A549 (cell line): ENCODE measurements around the gene R3HDM2. TPM values are rescaled to one million over a fixed set of nuclear protein-coding genes. Genes with fewer than 3 reads are reported as not detected.
"Not testable (repeated sequence)": the region's sequence is repeated elsewhere in the genome, so short reads cannot be mapped to it uniquely, and the experiment has no call there.

Experiments used
- ATAC-seq, 2 experiments: fragments of 200-7000 bp in 1 of 2; fragments of >200 bp in 1 of 2; cut with Nextera tagmentation in 1 of 2; cut with Tn5 transposase in 1 of 2; 3 replicates each; pipeline versions ENCODE4 v1.8.0 to v1.9.1; 2018 to 2020; ENCODE audit warnings: mild to moderate bottlenecking in 1 of 2, moderate library complexity in 1 of 2
- CTCF ChIA-PET: fragments of 300-600 bp; sonication (Branson Sonifier 250); formaldehyde crosslinking; extraction: SDS; loops from one replicate; lab custom pipeline; 2021; ENCODE audit warnings: antibody characterized with exemption, inconsistent platforms; lab: Yijun Ruan, JAX
- POLR2A ChIA-PET: fragments of 350-600 bp; formaldehyde crosslinking; extraction: SDS; loops from one replicate; lab custom pipeline; 2021; ENCODE audit warnings: antibody characterized with exemption, inconsistent platforms; lab: Yijun Ruan, JAX
- DNase-seq, 2 experiments: peaks; one replicate each; pipeline versions ENCODE4 v3.0.0 to v3.0.0-alpha.2; 2011 to 2016; ENCODE audit warnings: low read depth in 1 of 2, low spot score in 1 of 2
- FAIRE-seq: peaks from 2 replicates; lab custom pipeline; 2011; peaks lifted over from hg19 to GRCh38; lab: Jason Lieb, UNC
- H3K27ac ChIP-seq, 2 experiments: fragments of >200 bp; sonication (Bioruptor Twin); formaldehyde crosslinking; 3 replicates each; pipeline ENCODE4 v1.5.1; 2016 to 2017
- H3K4me1 ChIP-seq: fragments of >200 bp; sonication (Bioruptor Twin); formaldehyde crosslinking; 3 replicates; pipeline ENCODE4 v1.6.1; 2016
- H3K4me2 ChIP-seq: fragments of >200 bp; sonication (Bioruptor Twin); formaldehyde crosslinking; 3 replicates; pipeline ENCODE4 v1.6.1; 2016
- H3K4me3 ChIP-seq: fragments of >200 bp; sonication (Bioruptor Twin); formaldehyde crosslinking; 3 replicates; pipeline ENCODE4 v1.5.1; 2016
- H3K9me3 ChIP-seq: fragments of >200 bp; sonication (Bioruptor Twin); formaldehyde crosslinking; 3 replicates; pipeline ENCODE4 v1.6.1; 2016
- CHD4 ChIP-seq: fragments of 200-600 bp; sonication (generic); IDR thresholded peaks from 2 replicates; pipeline ENCODE4 v1.6.1; 2016; ENCODE audit warnings: antibody characterized with exemption, mild to moderate bottlenecking, borderline replicate concordance
- EHF ChIP-seq: fragments of 250-450 bp; sonication (Bioruptor Pico); IDR thresholded peaks from 2 replicates; pipeline ENCODE4 v1.5.0; 2020; ENCODE audit warnings: mild to moderate bottlenecking
- ESRRA ChIP-seq: fragments of 150-350 bp; IDR thresholded peaks from 2 replicates; pipeline ENCODE4 v1.6.1; 2014; ENCODE audit warnings: mild to moderate bottlenecking, low read length, borderline replicate concordance
- GATA3 ChIP-seq: IDR thresholded peaks from 2 replicates; pipeline ENCODE4 v1.6.1; 2012; ENCODE audit warnings: borderline replicate concordance
- HOXB13 ChIP-seq: fragments of 250-450 bp; sonication (Bioruptor Pico); IDR thresholded peaks from 2 replicates; pipeline ENCODE4 v1.5.0; 2020; ENCODE audit warnings: low read depth, mild to moderate bottlenecking, moderate library complexity
- HOXB5 ChIP-seq: fragments of 250-450 bp; sonication (Bioruptor Pico); IDR thresholded peaks from 2 replicates; pipeline ENCODE4 v1.5.0; 2020; ENCODE audit warnings: mild to moderate bottlenecking, moderate library complexity
- MAZ ChIP-seq: fragments of 150-350 bp; IDR thresholded peaks from 2 replicates; pipeline ENCODE4 v1.6.1; 2014; ENCODE audit warnings: antibody characterized with exemption, low read depth, low read length, borderline replicate concordance
- NFE2L2 ChIP-seq: fragments of 150-350 bp; conservative IDR thresholded peaks from 2 replicates; pipeline ENCODE4 v1.6.1; 2014; ENCODE audit warnings: low read length
- NPAS2 ChIP-seq: fragments of 250-450 bp; sonication (Bioruptor Pico); IDR thresholded peaks from 2 replicates; pipeline ENCODE4 v1.8.0; 2022; ENCODE audit warnings: mild to moderate bottlenecking, moderate library complexity, borderline replicate concordance
- PHF8 ChIP-seq: fragments of 200-600 bp; sonication (generic); IDR thresholded peaks from 2 replicates; pipeline ENCODE4 v1.6.1; 2016; ENCODE audit warnings: low read depth, mild to moderate bottlenecking, antibody characterized with exemption, moderate library complexity, borderline replicate concordance
- POLR2A ChIP-seq: IDR thresholded peaks from 2 replicates; pipeline ENCODE4 v1.6.1; 2012; ENCODE audit warnings: mild to moderate bottlenecking, low read length
- POLR2AphosphoS2 ChIP-seq: conservative IDR thresholded peaks from 2 replicates; pipeline ENCODE4 v1.6.1; 2012; ENCODE audit warnings: low read length, improper control_type of control experiment, inconsistent platforms
- RAD21 ChIP-seq, 2 experiments: fragments of >200 bp in 1 of 2; sonication (Bioruptor Twin) in 1 of 2; formaldehyde crosslinking in 1 of 2; IDR thresholded peaks in 1 of 2; conservative IDR thresholded peaks in 1 of 2; 2 replicates in 1 of 2; 3 replicates in 1 of 2; pipeline ENCODE4 v1.6.1; 2012 to 2018; ENCODE audit warnings: inconsistent platforms in 1 of 2
- TFCP2L1 ChIP-seq: fragments of 250-450 bp; sonication (Bioruptor Pico); IDR thresholded peaks from 2 replicates; pipeline ENCODE4 v1.5.0; 2021; ENCODE audit warnings: mild to moderate bottlenecking
- ZC3H11A ChIP-seq: fragments of 450-650 bp; IDR thresholded peaks from 2 replicates; pipeline ENCODE4 v1.6.1; 2014; ENCODE audit warnings: antibody characterized with exemption, mild to moderate bottlenecking
- ZSCAN20 ChIP-seq: fragments of 250-450 bp; sonication (Bioruptor Pico); IDR thresholded peaks from 2 replicates; pipeline ENCODE4 v1.8.0; 2022; ENCODE audit warnings: mild to moderate bottlenecking, moderate library complexity
- WGBS: methylation state at CpG from one replicate; pipeline ENCODE4 v1.1.6; 2017; ENCODE audit errors: missing lambda C conversion rate; 5-methylcytosine and 5-hydroxymethylcytosine counted together
- polyA plus RNA-seq, 4 experiments: library from polyadenylated mRNA; depleted of rRNA in 3 of 4; stranded (reverse); fragments of >200 nt; fragmentation: RNase III in 1 of 4; extraction: RNeasy Plus Mini Kit Qiagen cat#74134 plus additional on column Dnase treatment in 1 of 4; gene quantifications; 2 replicates in 3 of 4; 3 replicates in 1 of 4; pipeline ENCODE4 v1.2.3, GENCODE V29; 2011 to 2017
- TF ChIP-seq, protein P1 (sequence below): fragments of 200-600 bp; sonication (generic); IDR thresholded peaks from 2 replicates; pipeline ENCODE4 v1.6.1; 2016; ENCODE audit warnings: antibody characterized with exemption, mild to moderate bottlenecking, moderate library complexity
- TF ChIP-seq, protein P2 (sequence below): fragments of 150-350 bp; IDR thresholded peaks from 2 replicates; pipeline ENCODE4 v1.6.1; 2014; ENCODE audit warnings: low read depth, mild to moderate bottlenecking, low read length

Gene R3HDM2
- polyA plus RNA-seq, 2 of the 4 experiments (the other 2 are of a cell fraction) = 14.0 to 30.6 TPM

DNA sequence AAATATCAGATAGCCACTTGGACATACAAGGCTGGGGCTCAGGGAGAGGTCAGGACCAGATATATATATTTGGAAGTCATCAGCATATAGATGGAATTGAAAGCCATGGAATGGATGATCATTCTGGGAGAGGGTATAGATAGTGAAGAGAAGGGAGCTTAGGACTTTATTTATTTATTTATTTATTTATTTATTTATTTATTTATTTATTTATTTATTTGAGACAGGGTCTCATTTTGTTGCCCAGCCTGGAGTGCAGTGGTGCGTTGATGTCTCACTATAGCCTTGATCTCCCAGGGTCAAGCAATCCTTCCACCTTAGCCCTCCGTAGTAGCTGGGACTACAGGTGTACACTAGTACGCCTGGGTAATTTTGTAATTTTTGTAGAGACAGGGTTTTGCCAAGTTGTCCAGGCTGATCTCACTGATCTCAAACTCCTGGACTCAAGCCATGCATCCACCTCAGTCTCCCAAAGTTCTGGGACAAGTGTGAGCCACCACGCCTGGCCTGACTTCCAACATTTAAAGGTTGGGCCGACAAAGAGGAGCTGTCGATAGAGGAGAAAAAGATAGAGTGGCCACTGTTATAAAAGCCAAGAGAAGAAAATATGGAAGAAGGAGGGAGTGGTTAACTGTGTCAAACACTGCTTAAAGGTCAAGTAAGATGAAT is 15.6 kb upstream of the R3HDM2 start:
- peaks cover 5% of the 10 kb centered on the region for H3K4me1 ChIP-seq
- FAIRE-seq (no peak), DNase-seq (no peak), ATAC-seq (no peak)
- H3K4me3 ChIP-seq = no peak overlapping the region
- no peak overlapping the region for H3K27ac ChIP-seq
- no peak overlapping the region for H3K4me2 ChIP-seq
- ChIA-PET CTCF (interaction anchor here (1.6 to 13.4 kb wide), 3 partner anchors 8 to 139 kb away, joined by 4 to 459 read pairs (median 74); partner anchors contain the start of genes INHBC and INHBE), POLR2A (no interaction called here)
- peaks cover 9% of the 10 kb centered on the region for H3K9me3 ChIP-seq
- WGBS = 95% methylated on average over 6 of the region's 6 CpGs
- TF ChIP-seq, protein P1, sequence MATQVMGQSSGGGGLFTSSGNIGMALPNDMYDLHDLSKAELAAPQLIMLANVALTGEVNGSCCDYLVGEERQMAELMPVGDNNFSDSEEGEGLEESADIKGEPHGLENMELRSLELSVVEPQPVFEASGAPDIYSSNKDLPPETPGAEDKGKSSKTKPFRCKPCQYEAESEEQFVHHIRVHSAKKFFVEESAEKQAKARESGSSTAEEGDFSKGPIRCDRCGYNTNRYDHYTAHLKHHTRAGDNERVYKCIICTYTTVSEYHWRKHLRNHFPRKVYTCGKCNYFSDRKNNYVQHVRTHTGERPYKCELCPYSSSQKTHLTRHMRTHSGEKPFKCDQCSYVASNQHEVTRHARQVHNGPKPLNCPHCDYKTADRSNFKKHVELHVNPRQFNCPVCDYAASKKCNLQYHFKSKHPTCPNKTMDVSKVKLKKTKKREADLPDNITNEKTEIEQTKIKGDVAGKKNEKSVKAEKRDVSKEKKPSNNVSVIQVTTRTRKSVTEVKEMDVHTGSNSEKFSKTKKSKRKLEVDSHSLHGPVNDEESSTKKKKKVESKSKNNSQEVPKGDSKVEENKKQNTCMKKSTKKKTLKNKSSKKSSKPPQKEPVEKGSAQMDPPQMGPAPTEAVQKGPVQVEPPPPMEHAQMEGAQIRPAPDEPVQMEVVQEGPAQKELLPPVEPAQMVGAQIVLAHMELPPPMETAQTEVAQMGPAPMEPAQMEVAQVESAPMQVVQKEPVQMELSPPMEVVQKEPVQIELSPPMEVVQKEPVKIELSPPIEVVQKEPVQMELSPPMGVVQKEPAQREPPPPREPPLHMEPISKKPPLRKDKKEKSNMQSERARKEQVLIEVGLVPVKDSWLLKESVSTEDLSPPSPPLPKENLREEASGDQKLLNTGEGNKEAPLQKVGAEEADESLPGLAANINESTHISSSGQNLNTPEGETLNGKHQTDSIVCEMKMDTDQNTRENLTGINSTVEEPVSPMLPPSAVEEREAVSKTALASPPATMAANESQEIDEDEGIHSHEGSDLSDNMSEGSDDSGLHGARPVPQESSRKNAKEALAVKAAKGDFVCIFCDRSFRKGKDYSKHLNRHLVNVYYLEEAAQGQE = no peak
- peak; percentile 98 for TF ChIP-seq ZC3H11A

DNA sequence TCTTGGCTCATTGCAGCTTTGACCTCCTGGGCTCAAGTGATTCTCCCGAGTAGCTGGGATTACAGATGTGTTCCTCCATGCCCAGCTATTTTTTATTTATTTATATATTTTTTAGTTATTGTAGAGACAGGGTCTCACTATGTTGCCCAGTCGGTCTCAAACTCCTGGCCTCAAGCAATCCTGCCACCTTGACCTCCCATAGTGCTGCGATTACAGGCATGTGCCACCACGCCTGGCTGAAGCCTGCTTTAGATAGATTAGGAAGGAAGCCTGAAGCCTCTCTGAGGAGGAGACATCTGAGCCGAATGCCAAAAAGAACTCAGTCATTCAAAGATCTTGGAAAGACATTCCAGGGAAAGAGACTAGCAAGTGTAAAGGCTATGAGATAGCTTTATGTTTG is 13.9 kb upstream of the R3HDM2 start:
- H3K4me2 ChIP-seq = no peak overlapping the region
- no peak for FAIRE-seq
- CTCF ChIA-PET = interaction anchor here (0.8 to 13.4 kb wide), 8 partner anchors 9 to 202 kb away, joined by 3 to 459 read pairs (median 4); partner anchors contain the start of genes GLI1 and INHBE
- peaks cover 15% of the 10 kb centered on the region for H3K9me3 ChIP-seq
- no peak overlapping the region for H3K4me3 ChIP-seq
- POLR2A ChIA-PET = no interaction called here
- WGBS = 76% methylated on average over 5 of the region's 5 CpGs
- TF ChIP-seq NPAS2 (CRISPR knock-in tag) (no peak), ESRRA (no peak), POLR2AphosphoS2 (no peak), ZC3H11A (no peak), MAZ (no peak), TFCP2L1 (CRISPR knock-in tag) (no peak), NFE2L2 (no peak), CHD4 (no peak), POLR2A (no peak), RAD21 (conservative IDR thresholded peaks at IDR 0.05 in 1 of 2, IDR thresholded peaks at IDR 0.05 in 1 of 2) (no peak), GATA3 (no peak), HOXB5 (CRISPR knock-in tag) (no peak), PHF8 (no peak), HOXB13 (CRISPR knock-in tag) (no peak), EHF (no peak), ZSCAN20 (CRISPR knock-in tag) (no peak)
- TF ChIP-seq, protein P2, sequence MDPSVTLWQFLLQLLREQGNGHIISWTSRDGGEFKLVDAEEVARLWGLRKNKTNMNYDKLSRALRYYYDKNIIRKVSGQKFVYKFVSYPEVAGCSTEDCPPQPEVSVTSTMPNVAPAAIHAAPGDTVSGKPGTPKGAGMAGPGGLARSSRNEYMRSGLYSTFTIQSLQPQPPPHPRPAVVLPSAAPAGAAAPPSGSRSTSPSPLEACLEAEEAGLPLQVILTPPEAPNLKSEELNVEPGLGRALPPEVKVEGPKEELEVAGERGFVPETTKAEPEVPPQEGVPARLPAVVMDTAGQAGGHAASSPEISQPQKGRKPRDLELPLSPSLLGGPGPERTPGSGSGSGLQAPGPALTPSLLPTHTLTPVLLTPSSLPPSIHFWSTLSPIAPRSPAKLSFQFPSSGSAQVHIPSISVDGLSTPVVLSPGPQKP = no peak
- TF ChIP-seq, all 56 proteins: peak for 0
- DNase-seq (no peak), ATAC-seq (peak in 1 of 2 experiments; percentile 40; a peak in 4 of 6 replicates)
- Histone ChIP-seq H3K4me1 (no peaks in the 10 kb centered on the region), H3K27ac (no peak overlapping the region)

DNA sequence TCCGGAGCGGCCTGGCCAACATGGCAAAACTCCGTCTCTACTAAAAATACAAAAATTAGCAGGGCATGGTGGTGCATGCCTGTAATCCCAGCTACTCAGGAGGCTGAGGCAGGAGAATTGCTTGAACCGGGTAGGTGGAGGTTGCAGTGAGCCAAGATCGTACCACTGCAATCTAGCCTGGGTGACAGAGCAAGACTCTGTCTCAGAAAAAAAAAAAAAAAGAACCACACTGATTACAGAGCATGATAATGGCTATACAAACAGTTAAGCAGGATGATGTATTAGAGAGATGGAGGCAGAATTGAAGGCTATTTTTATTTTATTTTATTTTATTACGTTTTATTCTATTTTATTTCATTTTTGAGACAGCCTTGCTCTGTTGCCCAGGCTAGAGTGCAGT is 13.5 kb upstream of the R3HDM2 start:
- H3K4me2 ChIP-seq, DNase-seq, FAIRE-seq, H3K4me1 ChIP-seq, H3K27ac ChIP-seq, ATAC-seq, POLR2A ChIA-PET, H3K4me3 ChIP-seq: not testable (repeated sequence)
- CTCF ChIA-PET = interaction anchor here (0.8 to 13.4 kb wide), 8 partner anchors 10 to 202 kb away, joined by 3 to 459 read pairs (median 4); partner anchors contain the start of genes GLI1 and INHBE
- peaks cover 15% of the 10 kb centered on the region for H3K9me3 ChIP-seq
- WGBS = 75% methylated on average over 6 of the region's 6 CpGs
